ENCODE results near the gene MPP2. TPM values are rescaled to one million over a fixed set of nuclear protein-coding genes. Genes with fewer than 3 reads are reported as not detected.

The MPP2 gene
- total and polyA plus RNA-seq, 2 donors (not counting 3 experiments of a cell fraction or from before 2014, with no cell fraction given), result 1.4 to 1.6 TPM

DNA sequence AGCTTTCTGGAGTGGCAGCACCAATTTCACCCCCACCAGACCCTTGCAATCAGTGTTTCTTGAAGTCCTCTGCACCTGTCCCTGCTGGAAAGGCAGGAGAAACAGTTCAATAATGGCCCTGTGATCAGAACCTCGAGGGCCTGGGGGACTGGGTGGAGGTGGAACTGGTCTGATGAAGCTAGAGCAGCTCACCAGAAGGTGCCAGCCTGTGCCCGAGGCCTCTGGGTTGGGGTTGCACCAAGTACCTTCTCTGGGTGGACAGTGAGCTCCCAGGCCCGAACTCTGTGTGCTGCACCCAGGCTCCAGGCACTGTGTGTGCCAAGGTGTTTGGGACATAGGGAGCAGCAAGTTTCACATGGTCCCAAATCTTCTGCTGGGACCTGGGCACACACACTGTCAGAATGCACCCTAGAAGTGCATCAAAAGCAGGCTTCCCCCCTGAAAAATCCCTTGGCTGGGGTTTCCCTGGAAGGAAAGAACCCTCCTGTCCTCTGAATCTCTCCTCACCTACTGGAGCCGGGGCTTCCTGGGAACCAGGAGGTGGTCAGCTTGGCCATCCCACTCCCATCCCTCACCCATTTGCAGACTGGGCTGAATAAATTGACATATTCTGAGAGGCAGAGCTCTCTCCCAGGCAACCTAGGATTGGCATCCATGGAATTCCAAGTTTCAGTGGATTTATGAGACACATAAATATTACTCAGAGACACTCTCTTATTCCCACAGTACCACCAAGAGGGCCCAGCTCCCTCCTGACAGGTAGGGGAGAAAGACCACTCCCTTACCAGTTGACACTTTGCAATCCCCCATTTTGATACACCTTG is 43.0 kb downstream of the MPP2 start:
- dilution Hi-C loops (cut with MboI; ENCODE audit: extremely low pct_ligation_motif_present, low sequenced_read_pairs), result no loop called here
- no peaks in the 10 kb centered on the region for H3K4me1 ChIP-seq (ENCODE audit: control insufficient read depth, extremely low read depth, insufficient read depth, low read length)
- CTCF ChIA-PET, result interaction anchor here (1.0 to 1.7 kb wide), 4 partner anchors 9 to 164 kb away, joined by 3 to 6 read pairs (median 4); no protein-coding TSS in a partner anchor
- H3K79me2 ChIP-seq (ENCODE audit: control insufficient read depth, insufficient read depth, low read length), result no peaks in the 10 kb centered on the region
- peaks cover 7 to 13% of the 10 kb centered on the region in 2 experiments for H3K27me3 ChIP-seq (ENCODE audit: control insufficient read depth in 2 of 2, insufficient read depth in 2 of 2, low read length in 2 of 2)
- H3K4me3 ChIP-seq (replicated peaks in 1 of 3; ENCODE audit: insufficient read depth in 1 of 3, low read depth in 1 of 3, low read length in 3 of 3), result no peak overlapping the region
- no peak for TF ChIP-seq EZH2 (IDR thresholded peaks at IDR 0.05; ENCODE audit: borderline replicate concordance, low read depth, low read length, severe bottlenecking)
- no peak for TF ChIP-seq POLR2AphosphoS5 (IDR thresholded peaks at IDR 0.05; ENCODE audit: insufficient read depth, low read depth, low read length)
- TF ChIP-seq GATA2 (IDR thresholded peaks at IDR 0.05; ENCODE audit: insufficient read depth, insufficient read length, low read depth, low read length), result no peak
- TF ChIP-seq POLR2A (IDR thresholded peaks at IDR 0.05; ENCODE audit: low read depth, low read length), result no peak
- TF ChIP-seq, protein P1, sequence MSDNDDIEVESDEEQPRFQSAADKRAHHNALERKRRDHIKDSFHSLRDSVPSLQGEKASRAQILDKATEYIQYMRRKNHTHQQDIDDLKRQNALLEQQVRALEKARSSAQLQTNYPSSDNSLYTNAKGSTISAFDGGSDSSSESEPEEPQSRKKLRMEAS (IDR thresholded peaks at IDR 0.05; ENCODE audit: insufficient read depth, insufficient read length), result no peak
- no peak for TF ChIP-seq MYC (IDR thresholded peaks at IDR 0.05; ENCODE audit: low read depth, low read length)
- TF ChIP-seq JUN (IDR thresholded peaks at IDR 0.05; ENCODE audit: borderline replicate concordance, insufficient read depth, insufficient read length, low read depth), result no peak
- TF ChIP-seq, protein P2, sequence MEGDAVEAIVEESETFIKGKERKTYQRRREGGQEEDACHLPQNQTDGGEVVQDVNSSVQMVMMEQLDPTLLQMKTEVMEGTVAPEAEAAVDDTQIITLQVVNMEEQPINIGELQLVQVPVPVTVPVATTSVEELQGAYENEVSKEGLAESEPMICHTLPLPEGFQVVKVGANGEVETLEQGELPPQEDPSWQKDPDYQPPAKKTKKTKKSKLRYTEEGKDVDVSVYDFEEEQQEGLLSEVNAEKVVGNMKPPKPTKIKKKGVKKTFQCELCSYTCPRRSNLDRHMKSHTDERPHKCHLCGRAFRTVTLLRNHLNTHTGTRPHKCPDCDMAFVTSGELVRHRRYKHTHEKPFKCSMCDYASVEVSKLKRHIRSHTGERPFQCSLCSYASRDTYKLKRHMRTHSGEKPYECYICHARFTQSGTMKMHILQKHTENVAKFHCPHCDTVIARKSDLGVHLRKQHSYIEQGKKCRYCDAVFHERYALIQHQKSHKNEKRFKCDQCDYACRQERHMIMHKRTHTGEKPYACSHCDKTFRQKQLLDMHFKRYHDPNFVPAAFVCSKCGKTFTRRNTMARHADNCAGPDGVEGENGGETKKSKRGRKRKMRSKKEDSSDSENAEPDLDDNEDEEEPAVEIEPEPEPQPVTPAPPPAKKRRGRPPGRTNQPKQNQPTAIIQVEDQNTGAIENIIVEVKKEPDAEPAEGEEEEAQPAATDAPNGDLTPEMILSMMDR (IDR thresholded peaks at IDR 0.05; ENCODE audit: extremely low read depth in 1 of 2, insufficient read depth in 1 of 2, low read depth in 1 of 2, low read length in 2 of 2), result no peak
- no peak for TF ChIP-seq FOS (IDR thresholded peaks at IDR 0.05; ENCODE audit: borderline replicate concordance, insufficient read depth, low read length)
- no TSS peak for BruUV-seq (replicated peaks)
- no peaks in the 10 kb centered on the region for H3K9me3 ChIP-seq (replicated peaks; ENCODE audit: control insufficient read depth, insufficient read depth, low read length)
- H3K4me2 ChIP-seq (ENCODE audit: insufficient read depth, low read length), result no peak overlapping the region
- H2AFZ ChIP-seq (ENCODE audit: low read depth, low read length), result no peak overlapping the region
- no peak for DNase-seq (ENCODE audit: low read depth, low spot score)
- no peaks in the 10 kb centered on the region for H3K36me3 ChIP-seq (ENCODE audit: control insufficient read depth in 2 of 2, extremely low read depth in 1 of 2, insufficient read depth in 2 of 2, low read length in 2 of 2)
- no peaks in the 10 kb centered on the region for H3K9me1 ChIP-seq (replicated peaks; ENCODE audit: control insufficient read depth, extremely low read depth, insufficient read depth, low read length)
- intact Hi-C loops (cut with micrococcal nuclease), result no loop called here
- POLR2A ChIA-PET, result interaction anchor here (0.7 kb wide), 1 partner anchor 13 kb away, joined by 5 read pairs; no protein-coding TSS in a partner anchor
- no peak overlapping the region for H3K27ac ChIP-seq (ENCODE audit: insufficient read depth, low read depth, low read length)
- no peak overlapping the region for H3K9ac ChIP-seq (replicated peaks; ENCODE audit: extremely low read depth, insufficient read depth, low read length)
- H4K20me1 ChIP-seq (replicated peaks; ENCODE audit: control insufficient read depth, extremely low read depth, insufficient read depth, low read length), result no peaks in the 10 kb centered on the region
- no peak for FAIRE-seq
